Measurements from ENCODE around the gene PDE4B. TPM values are rescaled to one million over a fixed set of nuclear protein-coding genes. Genes with fewer than 3 reads are reported as not detected.

PDE4B gene
- total RNA-seq, 2 experiments from 2014 or later: 2.4 to 3.1 TPM

DNA sequence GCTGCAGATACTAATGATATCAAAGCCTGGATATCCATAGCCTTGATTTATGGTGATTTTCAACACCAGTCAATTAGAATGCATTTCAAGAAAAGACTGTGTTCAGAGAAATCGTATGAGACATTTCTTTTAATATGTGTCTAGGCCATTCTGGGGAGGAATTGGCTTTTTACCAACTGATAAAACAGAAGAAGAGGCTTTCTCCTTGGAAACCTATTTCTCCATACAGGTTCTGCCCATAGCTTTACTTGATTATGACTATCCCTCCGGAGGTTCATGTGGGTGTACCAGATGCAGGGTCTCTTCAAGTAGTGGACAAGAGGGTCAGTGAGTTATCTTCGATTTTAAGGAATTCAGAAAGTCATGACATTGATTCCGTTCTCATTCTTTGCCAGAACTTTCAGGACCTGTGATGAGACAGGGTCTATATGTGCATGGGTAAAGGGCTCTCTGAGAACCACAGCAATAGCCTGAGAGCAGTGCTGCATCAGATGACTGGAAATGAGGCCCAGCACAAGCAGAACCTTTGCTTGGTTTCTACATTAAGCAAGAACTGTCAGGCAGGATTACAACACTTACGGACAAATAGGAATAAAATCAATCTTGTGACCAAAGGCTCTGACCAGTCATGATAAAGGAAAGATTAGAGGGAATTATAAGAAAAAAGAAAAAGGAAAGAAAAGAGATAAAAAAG is 477.6 kb downstream of the PDE4B start:
- ChIA-PET POLR2A (interaction anchor here (0.9 to 1.5 kb wide), 4 partner anchors 25 to 62 kb away, joined by 3 to 5 read pairs (median 4); no protein-coding TSS in a partner anchor), CTCF (ENCODE audit: unreplicated experiment) (no interaction called here)
- no peak overlapping the region for H3K4me2 ChIP-seq (ENCODE audit: low read length)

DNA sequence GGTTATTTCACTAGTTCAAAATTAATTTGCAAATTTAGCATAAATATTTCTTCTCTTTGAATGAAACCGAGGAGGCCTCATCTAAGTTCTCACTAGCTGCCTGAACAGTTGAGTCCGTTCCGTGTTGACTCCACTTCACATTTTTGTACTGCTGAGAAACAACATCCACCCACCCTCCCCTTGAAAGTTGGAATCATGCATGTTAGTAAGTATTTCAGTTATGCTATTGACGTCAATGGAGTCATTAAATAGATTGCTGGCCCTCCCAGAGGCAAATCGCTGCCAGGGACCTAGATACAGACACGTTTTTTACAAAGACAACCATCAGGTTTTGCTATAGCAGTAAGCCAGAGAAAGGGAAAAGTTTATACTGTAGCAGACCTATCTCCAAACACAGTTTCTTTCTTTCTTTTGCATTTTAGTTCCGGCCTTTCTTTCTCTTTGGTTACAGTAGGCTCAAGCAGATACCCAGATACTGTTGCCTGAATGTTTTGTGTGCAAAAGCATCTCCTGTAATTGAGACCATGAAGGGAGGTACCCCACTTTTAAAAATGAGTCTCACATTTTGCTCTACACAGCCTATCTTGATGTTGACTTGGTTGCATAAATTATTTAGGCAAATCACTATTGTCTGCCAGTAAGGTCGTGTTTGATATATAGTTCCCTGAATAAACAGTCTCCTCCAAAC is 478.7 kb downstream of the PDE4B start:
- ChIA-PET POLR2A (interaction anchor here (0.7 to 2.2 kb wide), 10 partner anchors 11 to 173 kb away, joined by 3 to 12 read pairs (median 4); no protein-coding TSS in a partner anchor), CTCF (ENCODE audit: unreplicated experiment) (no interaction called here)
- Histone ChIP-seq H3K4me3 (ENCODE audit: low read depth, low read length, poor library complexity, severe bottlenecking) (peak overlapping the region; percentile 37), H3K79me2 (ENCODE audit: insufficient read depth, low read depth, low read length) (no peaks in the 10 kb centered on the region), H3K9me2 (ENCODE audit: insufficient read depth, low read length) (no peaks in the 10 kb centered on the region), H3K27ac (ENCODE audit: low read depth, low read length, poor library complexity, severe bottlenecking) (peak overlapping the region; percentile 82), H3K4me2 (ENCODE audit: low read length) (peak overlapping the region; percentile 76), H3K36me3 (ENCODE audit: insufficient read depth, low read length) (no peaks in the 10 kb centered on the region), H3K9me3 (ENCODE audit: low read length) (no peaks in the 10 kb centered on the region), H4K20me1 (ENCODE audit: insufficient read depth, low read length) (no peaks in the 10 kb centered on the region), H2AFZ (ENCODE audit: low read length) (peak overlapping the region; percentile 91), H3K4me1 (ENCODE audit: insufficient read depth, low read length, poor library complexity, severe bottlenecking) (peaks cover 60% of the 10 kb centered on the region)
- intact Hi-C loops (cut with micrococcal nuclease; ENCODE audit: unreplicated experiment): loop anchor here (1.0 to 10.0 kb wide), 4 partner anchors 60 to 1163 kb away; partner anchors contain the start of genes LEPR, LEPROT and SERBP1
- peak; percentile 88 for DNase-seq (ENCODE audit: low spot score)
- TSS peak; percentile 100 for BruUV-seq (replicated peaks)
- TF ChIP-seq CTCF (conservative IDR thresholded peaks at IDR 0.05; ENCODE audit: low read length) (no peak), EZH2phosphoT487 (IDR thresholded peaks at IDR 0.05; ENCODE audit: borderline replicate concordance, low read depth, low read length) (no peak)

More for the DNA sequence above, 477.6 kb downstream of the PDE4B start:
- no peaks in the 10 kb centered on the region for H4K20me1 ChIP-seq (ENCODE audit: insufficient read depth, low read length)
- H3K9me2 ChIP-seq (ENCODE audit: insufficient read depth, low read length): no peaks in the 10 kb centered on the region
- H2AFZ ChIP-seq (ENCODE audit: low read length): peak overlapping the region; percentile 44; the same call in 1 of the 2 replicates
- H3K79me2 ChIP-seq (ENCODE audit: insufficient read depth, low read depth, low read length): no peaks in the 10 kb centered on the region
- H3K9me3 ChIP-seq (ENCODE audit: low read length): no peaks in the 10 kb centered on the region
- no peak for TF ChIP-seq CTCF (conservative IDR thresholded peaks at IDR 0.05; ENCODE audit: low read length)
- no peak for DNase-seq (ENCODE audit: low spot score)
- H3K36me3 ChIP-seq (ENCODE audit: insufficient read depth, low read length): no peaks in the 10 kb centered on the region
- no peak overlapping the region for H3K27ac ChIP-seq (ENCODE audit: low read depth, low read length, poor library complexity, severe bottlenecking)
- intact Hi-C loops (cut with micrococcal nuclease; ENCODE audit: unreplicated experiment): loop anchor here (5.0 to 10.0 kb wide), 3 partner anchors 848 to 1165 kb away; partner anchors contain the start of genes LEPR, LEPROT and SERBP1
- BruUV-seq (replicated peaks): no TSS peak
- H3K4me1 ChIP-seq (ENCODE audit: insufficient read depth, low read length, poor library complexity, severe bottlenecking): peaks cover 49% of the 10 kb centered on the region
- H3K4me3 ChIP-seq (ENCODE audit: low read depth, low read length, poor library complexity, severe bottlenecking): no peak overlapping the region
